Mucosa of descending colon (tissue), 3 donors: ENCODE data around the gene HMX1. TPM values are rescaled to one million over a fixed set of nuclear protein-coding genes. Genes with fewer than 3 reads are reported as not detected.

Source experiments
- ATAC-seq: fragments of 200-7000 bp; cut with Tn5 transposase; one replicate; pipeline ENCODE4 v1.9.1; 2020; ENCODE audit warnings: mild to moderate bottlenecking, moderate library complexity
- DNase-seq, 3 donors: peaks; one replicate each; pipeline ENCODE4 v3.0.0-alpha.2; 2020
- H3K36me3 ChIP-seq: fragments of 200-600 bp; one replicate; pipeline ENCODE4 v1.8.0; 2021; ENCODE audit warnings: low read depth, mild to moderate bottlenecking
- H3K4me1 ChIP-seq: fragments of 200-600 bp; one replicate; pipeline ENCODE4 v1.8.0; 2021; ENCODE audit warnings: low read depth, mild to moderate bottlenecking
- H3K4me3 ChIP-seq: fragments of 200-600 bp; one replicate; pipeline ENCODE4 v1.8.0; 2021; ENCODE audit warnings: mild to moderate bottlenecking
- H3K9me3 ChIP-seq: fragments of 200-600 bp; one replicate; pipeline ENCODE4 v1.8.0; 2021; ENCODE audit warnings: mild to moderate bottlenecking
- intact Hi-C, 2 donors: fragments of 100-400 bp; cut with DNase I in 1 of 2; cut with micrococcal nuclease in 1 of 2; formaldehyde crosslinking; loops; one replicate each; pipeline versions ENCODE4 v1.11.0 to v1.11.1; 2022; cut with DNase I, micrococcal nuclease
- total RNA-seq, 3 donors: library from RNA; stranded (reverse); fragmentation: NEBNext Ultra II Directional in 2 of 3; extraction: Animal tissue kit (Norgen Biotek cat#: 25700) in 2 of 3; gene quantifications; one replicate each; pipeline versions ENCODE4 v1.2.1 to v1.2.4, GENCODE V29; 2021 to 2023
- TF ChIP-seq, protein P1 (sequence below): fragments of 200-600 bp; IDR thresholded peaks from one replicate; pipeline ENCODE4 v1.8.0; 2022; ENCODE audit warnings: antibody characterized with exemption, mild to moderate bottlenecking
- donor health status: DM: no; HTN: no; CAD: no; lungs with moderate emphysema.
- donor health status: DM: no; HTN: no; CAD: no.
- donor health status: DM: no; HTN: yes; CAD: no.

The HMX1 gene
- total RNA-seq, 3 donors from 2014 or later: 0.19 TPM; not detected in 2

DNA sequence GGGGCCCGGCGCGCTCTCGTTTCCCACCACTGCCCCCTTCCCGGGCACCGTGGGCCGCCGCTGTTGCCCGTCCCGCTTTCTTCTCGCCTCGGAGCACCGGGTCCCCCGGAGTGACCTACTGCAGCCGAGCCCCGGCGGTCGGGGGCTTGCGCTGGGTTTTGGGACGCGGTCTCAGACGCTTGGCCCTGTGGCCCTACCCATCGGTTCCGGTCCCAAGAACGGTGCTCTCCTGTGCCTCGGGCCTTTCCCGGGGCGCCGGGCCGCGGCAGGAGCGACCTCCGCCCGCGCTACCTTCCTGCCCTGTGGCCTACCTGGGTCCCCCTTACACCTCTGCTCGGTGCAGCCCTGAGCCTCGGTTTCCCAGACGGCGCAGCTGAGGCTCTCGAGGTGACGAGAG is 21.6 kb upstream of the HMX1 start:
- DNase-seq: no peak
- Histone ChIP-seq H3K4me1 (no peaks in the 10 kb centered on the region), H3K4me3 (no peak overlapping the region), H3K36me3 (no peaks in the 10 kb centered on the region), H3K9me3 (no peaks in the 10 kb centered on the region)
- TF ChIP-seq, protein P1, sequence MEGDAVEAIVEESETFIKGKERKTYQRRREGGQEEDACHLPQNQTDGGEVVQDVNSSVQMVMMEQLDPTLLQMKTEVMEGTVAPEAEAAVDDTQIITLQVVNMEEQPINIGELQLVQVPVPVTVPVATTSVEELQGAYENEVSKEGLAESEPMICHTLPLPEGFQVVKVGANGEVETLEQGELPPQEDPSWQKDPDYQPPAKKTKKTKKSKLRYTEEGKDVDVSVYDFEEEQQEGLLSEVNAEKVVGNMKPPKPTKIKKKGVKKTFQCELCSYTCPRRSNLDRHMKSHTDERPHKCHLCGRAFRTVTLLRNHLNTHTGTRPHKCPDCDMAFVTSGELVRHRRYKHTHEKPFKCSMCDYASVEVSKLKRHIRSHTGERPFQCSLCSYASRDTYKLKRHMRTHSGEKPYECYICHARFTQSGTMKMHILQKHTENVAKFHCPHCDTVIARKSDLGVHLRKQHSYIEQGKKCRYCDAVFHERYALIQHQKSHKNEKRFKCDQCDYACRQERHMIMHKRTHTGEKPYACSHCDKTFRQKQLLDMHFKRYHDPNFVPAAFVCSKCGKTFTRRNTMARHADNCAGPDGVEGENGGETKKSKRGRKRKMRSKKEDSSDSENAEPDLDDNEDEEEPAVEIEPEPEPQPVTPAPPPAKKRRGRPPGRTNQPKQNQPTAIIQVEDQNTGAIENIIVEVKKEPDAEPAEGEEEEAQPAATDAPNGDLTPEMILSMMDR: no peak
- no peak for ATAC-seq
- intact Hi-C loops: no loop called here

DNA sequence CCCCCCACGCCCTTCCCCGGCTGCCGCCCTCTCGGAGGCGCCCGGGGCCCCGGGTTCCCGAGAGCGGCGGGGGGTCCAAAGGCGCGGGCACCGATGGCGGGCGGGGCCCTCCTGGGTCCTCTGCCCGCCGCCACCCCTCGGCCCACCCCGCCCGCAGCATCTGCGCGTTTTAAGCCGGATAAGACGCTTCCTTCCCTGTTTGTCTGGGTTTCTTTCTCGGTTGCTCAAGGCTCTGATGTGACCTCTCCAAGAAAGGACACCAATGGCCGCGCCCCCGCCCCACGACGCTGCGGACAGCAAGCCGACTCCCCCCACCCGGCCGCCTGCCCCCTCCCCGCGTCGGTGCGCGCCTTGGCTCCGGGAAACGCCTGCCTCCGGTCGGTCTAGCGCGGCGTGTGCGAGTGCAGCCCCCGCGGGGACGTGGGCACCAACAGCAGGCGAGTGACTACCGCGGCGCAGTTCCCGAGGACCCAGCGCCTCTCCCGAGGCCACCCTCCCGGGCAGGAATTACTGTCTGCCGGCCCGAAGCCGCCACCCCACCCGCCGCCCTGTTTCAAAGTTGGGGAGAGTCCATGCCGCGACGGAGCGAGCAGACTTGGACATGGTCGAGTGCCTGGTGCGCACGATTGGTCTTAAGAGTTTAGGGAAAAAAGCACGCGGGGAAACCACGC is 21.1 kb upstream of the HMX1 start:
- ATAC-seq: no peak
- Histone ChIP-seq H3K36me3 (no peaks in the 10 kb centered on the region), H3K4me3 (no peak overlapping the region), H3K4me1 (no peaks in the 10 kb centered on the region), H3K9me3 (no peaks in the 10 kb centered on the region)
- TF ChIP-seq, protein P1: no peak
- no peak for DNase-seq
- intact Hi-C loops: no loop called here

DNA sequence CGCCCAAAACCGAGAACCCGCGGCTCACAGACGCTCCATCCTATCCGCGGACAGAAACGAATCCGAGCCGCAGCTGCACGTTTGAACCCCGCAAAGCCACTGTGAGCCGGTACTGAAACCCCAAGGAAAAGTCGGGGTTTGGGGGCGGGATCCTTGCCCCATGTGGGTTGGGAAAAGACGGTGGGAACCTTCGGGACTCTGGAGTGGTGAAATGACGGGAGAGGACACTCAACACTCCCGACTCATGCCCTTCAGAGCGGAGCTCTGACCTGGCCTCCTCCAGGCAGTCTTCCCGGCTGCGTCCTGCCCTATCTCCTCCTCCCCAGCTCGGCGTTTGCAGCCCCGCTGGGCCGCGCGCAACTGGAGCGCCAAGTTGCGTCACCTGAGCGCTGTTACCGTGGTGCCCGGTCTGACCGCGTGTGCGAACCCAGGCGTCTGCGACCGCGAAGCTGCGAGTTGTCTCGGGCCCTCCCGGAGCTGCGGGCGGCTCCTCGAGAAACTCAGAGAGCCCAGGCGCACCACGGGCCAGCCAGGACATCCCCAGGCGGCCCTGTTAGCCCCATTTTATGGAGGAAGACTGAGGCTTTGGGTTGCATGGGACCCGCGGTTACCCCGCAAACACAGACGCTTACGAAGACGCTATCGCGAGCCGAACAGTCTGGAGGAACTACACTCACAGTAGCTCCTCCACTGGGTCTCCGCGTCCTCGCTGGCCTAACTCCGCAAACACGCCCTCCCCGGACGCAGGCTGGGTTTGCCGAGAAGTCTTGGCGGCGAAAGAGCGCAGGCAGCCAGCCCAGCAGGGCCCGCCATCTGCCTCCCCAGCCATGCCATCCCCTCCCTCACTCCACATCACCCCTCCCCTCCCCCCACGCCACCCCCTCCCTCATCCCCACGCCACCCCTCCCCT is 20.3 kb upstream of the HMX1 start:
- ATAC-seq (no peak), DNase-seq (no peak)
- TF ChIP-seq, protein P1: no peak
- Histone ChIP-seq H3K4me1 (no peaks in the 10 kb centered on the region), H3K9me3 (peaks cover 4% of the 10 kb centered on the region), H3K4me3 (no peak overlapping the region), H3K36me3 (no peaks in the 10 kb centered on the region)
- intact Hi-C loops: no loop called here

DNA sequence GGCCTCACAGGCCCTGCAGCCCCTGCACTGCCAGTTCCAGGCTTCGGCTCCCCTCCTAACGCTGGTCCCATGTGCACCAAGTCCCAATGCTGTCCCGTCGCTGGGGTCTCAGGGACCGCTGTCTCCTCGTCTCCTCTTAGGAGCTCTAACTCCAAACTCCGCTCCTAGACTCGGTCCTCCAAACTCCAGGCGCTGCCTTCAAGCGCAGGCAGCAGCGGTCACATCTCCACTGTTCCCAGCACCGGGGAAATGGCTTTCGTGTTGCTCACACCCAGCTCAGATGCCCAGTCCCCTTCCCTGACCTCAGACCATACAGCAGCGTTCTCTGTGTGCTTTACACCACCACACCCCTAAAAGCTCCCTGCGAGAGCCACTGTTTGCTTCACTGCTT is 19.6 kb upstream of the HMX1 start:
- ATAC-seq (no peak), DNase-seq (no peak)
- TF ChIP-seq, protein P1: no peak
- Histone ChIP-seq H3K4me3 (no peak overlapping the region), H3K4me1 (no peaks in the 10 kb centered on the region), H3K9me3 (peaks cover 6% of the 10 kb centered on the region), H3K36me3 (no peaks in the 10 kb centered on the region)
- intact Hi-C loops: no loop called here

DNA sequence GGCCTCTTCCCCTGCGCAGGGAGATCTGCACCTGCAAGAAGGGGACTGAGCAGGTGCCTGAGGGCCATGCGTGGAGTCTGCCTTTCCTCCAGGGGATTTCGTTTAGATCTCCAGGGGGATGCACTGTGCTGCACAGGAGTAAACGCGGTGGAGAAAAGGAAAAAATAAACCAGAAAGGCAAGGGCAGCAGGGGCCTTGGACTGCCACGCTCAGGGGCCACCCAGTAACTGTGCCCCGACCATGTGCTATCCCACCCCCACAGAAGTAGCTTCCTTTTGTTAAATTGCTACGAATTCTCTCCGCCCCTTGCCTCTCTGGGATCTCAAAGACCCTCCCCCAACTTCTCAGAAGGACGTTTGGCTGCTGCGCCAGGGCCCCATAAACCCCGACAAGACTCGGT is 17.2 kb upstream of the HMX1 start:
- Histone ChIP-seq H3K9me3 (peaks cover 6% of the 10 kb centered on the region), H3K4me3 (no peak overlapping the region), H3K4me1 (no peaks in the 10 kb centered on the region), H3K36me3 (no peaks in the 10 kb centered on the region)
- DNase-seq (no peak), ATAC-seq (no peak)
- TF ChIP-seq, protein P1: no peak
- intact Hi-C loops: no loop called here
